ENCODE data around the gene DNALI1.

Gene DNALI1

DNA sequence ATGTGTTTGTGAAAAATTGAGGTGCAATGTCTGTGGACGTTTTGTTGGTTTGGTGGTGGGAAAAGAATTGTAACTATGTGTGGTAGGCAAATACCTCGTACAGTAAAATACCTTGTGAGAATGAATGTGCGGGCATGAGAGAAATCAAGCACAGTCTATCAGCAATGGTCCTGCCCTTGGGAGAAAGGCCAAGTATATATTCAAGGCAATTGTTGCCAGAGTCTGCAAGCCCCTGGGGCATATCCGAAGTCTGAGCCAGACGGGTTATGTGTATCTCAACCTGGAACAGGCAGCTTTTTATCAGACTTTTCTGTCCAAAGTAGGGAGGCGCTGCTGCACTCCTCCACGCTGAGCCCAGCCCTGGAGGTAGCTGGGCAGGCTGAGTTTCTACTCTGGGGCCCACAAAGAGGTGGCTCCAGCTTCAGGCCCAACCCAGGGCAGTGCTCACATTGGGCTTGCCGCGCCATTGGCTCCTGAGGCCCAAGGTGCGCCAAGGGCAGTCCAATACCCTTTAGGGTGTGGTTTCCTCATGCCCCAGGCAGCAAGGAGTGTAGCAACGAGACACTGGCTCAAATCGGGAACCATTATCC lies 48.4 kb downstream of the DNALI1 start:
- no peak for DNase-seq

DNA sequence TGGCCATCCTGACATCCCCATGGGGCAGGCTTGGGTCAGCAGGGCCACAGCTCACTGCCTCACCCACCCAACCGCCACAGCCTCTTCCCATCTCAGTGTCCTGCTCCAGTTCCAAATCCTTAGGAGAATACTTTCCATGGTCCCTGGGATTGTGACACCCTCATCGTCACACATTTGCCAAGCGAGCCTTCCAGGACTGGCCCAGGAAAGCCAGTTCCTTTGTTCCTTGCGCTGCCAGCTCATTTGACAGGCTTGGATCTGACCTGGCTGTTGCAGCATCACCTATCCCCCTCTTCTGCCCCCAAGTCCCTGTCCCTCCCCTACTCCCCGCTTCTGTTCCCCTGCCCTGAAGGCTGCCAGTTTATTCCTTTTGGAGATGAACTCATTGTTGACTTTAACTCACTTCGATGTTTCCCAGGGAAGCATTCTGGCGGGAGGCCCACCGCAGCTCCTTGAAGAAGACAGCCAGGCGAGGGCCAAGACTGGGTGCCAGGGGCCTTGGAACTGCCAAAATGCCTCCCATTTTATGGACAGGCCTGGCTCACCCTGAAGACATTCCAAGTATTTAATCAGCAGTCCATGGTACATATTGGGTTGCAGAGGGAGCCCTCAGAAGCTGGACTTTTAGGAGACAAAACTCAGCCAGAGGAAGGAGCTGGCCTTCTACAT lies 49.2 kb downstream of the DNALI1 start:
- DNase-seq: no peak

DNA sequence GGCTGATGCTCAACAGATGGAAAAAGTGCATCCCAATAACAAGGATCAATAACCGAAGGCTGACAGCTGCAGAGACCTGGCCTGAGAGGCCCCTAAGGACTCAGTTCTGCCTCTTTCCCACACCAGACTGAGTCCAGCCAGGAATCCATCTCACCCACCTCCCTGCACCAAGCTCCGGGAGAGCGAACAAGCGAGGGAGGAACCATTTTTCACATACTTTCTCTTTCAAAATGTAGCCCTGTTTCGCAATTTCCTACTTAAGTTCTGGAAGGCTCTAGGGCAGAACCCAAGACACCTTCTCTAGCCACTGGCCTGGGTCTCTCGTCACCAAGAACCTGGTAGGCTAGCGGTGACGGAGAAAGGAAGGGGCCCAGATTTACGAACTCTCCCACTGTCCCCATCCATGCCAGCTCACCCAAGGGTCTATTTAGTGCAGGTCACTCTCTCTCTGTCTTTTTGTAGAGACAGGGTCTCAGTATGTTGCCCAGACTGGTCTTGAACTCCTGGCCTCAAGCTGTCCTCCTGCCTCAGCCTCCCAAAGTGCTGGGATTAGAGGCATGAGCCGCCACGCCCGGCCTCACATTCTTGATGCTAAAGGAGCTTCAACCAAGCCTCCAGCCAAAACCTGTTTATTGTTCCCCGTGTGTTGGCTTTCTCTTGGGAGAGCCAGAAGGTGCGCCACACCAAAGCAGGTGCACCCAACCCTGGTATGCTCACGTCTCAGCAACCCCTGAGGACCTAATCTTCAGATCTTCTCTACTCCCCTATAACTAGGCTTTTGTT lies 49.9 kb downstream of the DNALI1 start:
- no peak for DNase-seq

DNA sequence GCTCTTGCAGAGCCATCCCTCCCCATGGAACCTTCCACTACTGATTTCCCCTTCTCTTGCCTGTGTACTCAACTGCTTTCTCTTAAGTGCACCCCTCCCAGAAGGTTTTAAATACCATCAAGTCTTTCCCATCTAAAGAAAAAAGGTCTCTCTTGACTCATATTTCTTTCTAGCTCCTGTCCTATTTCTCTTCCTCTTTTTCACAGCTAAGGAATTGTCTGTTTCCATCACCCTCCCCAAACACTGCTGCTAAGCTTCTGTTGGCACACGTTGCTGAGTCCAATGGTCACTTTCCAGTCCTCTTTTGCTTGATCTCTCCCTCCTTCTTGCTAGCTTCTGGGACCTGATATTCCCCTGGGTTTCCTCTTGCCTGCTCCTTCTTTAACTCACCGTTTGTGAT lies 52.3 kb downstream of the DNALI1 start:
- no peak for DNase-seq

DNA sequence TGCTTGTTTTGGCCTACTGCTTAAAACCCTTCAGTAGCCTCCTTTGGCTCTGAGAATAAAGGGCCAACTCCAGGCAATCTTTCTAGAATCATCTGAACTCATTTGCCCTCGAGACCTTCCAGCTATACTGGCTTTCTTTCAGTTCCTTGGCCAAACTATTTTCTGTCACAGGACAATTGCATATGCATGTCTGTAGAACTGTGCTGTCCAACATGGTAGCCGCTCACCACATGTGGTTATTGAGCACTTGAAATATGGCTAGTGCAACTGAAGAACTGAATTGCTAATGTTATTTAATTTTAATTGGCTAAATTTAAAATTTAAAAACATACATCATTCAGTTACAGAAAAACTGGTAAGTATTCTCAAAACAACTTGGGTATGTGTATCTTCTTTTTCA lies 53.3 kb downstream of the DNALI1 start:
- DNase-seq: no peak

DNA sequence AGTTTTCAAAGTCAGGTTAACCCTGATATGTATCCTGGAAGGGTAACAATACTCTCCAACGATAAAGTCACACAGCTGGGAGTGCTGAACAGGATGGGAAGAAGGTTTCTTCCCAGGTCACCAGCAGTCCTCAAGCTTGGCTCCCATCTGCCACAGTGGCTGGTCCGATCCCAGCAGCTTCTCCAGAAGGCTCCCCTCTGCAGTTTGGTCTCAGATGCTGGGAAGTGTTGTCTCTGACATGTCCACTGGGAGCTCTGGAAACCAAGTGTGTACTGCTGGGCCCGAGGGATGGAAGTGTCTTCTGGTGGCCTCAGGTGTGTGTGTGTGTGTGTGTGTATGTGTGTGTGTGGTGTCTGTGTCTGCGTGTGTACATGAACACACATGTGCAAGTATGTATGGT lies 55.4 kb downstream of the DNALI1 start:
- no peak for DNase-seq

DNA sequence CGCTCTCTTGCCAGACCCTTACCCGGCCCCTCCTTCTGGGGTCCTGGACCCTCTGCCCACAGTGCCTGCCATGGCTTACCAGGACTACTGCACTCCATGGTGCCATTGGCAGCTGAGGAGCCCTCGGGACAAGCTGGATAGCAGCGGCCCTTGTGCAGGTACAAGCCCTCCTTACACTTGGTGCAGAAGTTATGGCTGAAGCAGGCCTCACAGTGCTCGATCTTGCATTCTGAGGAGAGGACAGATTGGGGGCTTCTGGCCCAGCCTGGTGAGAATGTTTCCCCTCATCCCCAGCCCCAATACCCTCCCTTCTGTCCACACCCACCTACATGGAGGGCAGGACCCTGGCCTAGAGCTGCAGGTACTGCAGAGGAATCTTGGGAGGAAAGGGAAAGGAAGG lies 57.4 kb downstream of the DNALI1 start:
- DNase-seq: no peak

DNA sequence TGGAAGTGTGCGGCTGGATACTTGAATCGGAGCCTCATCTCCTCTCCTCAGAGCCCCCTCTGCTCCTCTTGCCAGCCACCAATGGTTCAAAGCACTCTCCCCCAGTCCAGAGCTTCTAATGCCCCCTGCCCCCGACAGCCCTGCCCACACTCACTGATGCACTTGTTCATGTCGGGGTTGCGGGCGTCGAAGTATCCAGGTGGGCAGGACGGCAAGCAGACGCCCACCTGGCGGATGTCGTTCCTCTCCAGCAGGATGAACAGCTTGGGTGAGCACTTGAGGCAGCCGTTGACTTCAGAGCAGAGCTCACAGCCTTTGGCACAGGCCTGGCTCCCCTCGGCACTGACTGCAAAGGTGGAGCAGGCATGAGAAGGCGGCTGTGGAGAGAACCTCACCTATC lies 59.6 kb downstream of the DNALI1 start:
- no peak for DNase-seq

All from GDM1 (cell line).